Muscle of leg (tissue), 11 donors: ENCODE results near the gene EXOC6B. TPM values are rescaled to one million over a fixed set of nuclear protein-coding genes. Genes with fewer than 3 reads are reported as not detected.

Experiments
- DNase-seq: peaks from one replicate; pipeline ENCODE4 v3.0.0; 2013
- H3K27ac ChIP-seq: one replicate; pipeline ENCODE4 v1.5.1; 2013; ENCODE audit warnings: mild to moderate bottlenecking, low read length, control low read depth
- H3K27me3 ChIP-seq: one replicate; pipeline ENCODE4 v1.6.1; 2013; ENCODE audit warnings: low read length; ENCODE audit not compliant: control insufficient read depth, insufficient read depth
- H3K36me3 ChIP-seq: one replicate; pipeline ENCODE4 v1.6.1; 2013; ENCODE audit warnings: low read length; ENCODE audit not compliant: control insufficient read depth, insufficient read depth
- H3K4me1 ChIP-seq: one replicate; pipeline ENCODE4 v1.6.1; 2013; ENCODE audit warnings: low read length; ENCODE audit not compliant: control insufficient read depth, insufficient read depth
- H3K4me3 ChIP-seq: one replicate; pipeline ENCODE4 v1.5.1; 2013; ENCODE audit warnings: low read length, control low read depth
- H3K9me3 ChIP-seq: replicated peaks from 2 replicates; pipeline ENCODE4 v1.6.1; 2013; ENCODE audit warnings: low read depth, low read length; ENCODE audit not compliant: control insufficient read depth
- WGBS: methylation state at CpG from one replicate; pipeline ENCODE4 v1.1.5; 2013; ENCODE audit warnings: missing lambda C conversion rate; ENCODE audit not compliant: insufficient coverage; 5-methylcytosine and 5-hydroxymethylcytosine counted together
- polyA plus RNA-seq, 8 donors: library from polyadenylated mRNA; unstranded; fragments of 120-200 nt; gene quantifications; one replicate each; pipeline versions ENCODE4 v1.2.1 to v1.2.3, GENCODE V29; 2013; ENCODE audit warnings: inconsistent platforms in 1 of 8, low replicate concordance in 1 of 8; ENCODE audit not compliant: insufficient read length in 8 of 8, insufficient read depth in 1 of 8
- total RNA-seq: library from RNA; stranded (reverse); fragments of 120-200 nt; gene quantifications from one replicate; pipeline ENCODE4 v1.2.4, GENCODE V29; 2013

The EXOC6B gene
- total and polyA plus RNA-seq, 9 donors = 8.5 to 17.1 (median 10.8) TPM

- Histone ChIP-seq H3K27ac (no peak overlapping the region), H3K36me3 (peaks cover 13% of the 10 kb centered on the region), H3K4me1 (no peaks in the 10 kb centered on the region), H3K4me3 (no peak overlapping the region), H3K27me3 (no peaks in the 10 kb centered on the region), H3K9me3 (no peaks in the 10 kb centered on the region)
- no peak for DNase-seq
- WGBS = 60% methylated on average over 2 of the region's 8 CpGs
These were observed 652.1 kb downstream of the EXOC6B start for GRCh38 chr2:72173640-72174321.

DNA sequence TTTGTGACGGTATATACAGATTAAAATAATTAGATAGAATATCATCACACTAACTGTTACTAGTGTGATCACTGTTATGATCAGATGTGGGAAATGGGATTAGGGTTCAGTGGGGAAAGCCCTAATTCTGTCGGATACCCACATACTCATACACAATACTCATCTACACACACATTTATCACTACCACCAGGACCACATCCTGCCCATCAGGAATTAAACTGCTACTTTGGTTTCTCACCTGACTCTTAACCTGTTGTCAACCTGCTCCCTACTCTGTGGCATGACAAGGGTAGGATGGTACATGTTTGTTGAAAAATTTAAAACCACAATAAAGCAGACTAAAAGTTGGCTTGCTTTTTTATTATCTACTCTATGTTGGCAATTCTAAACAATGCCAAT lies 653.4 kb downstream of the EXOC6B start:
- DNase-seq = no peak
- Histone ChIP-seq H3K27ac (no peak overlapping the region), H3K36me3 (peaks cover 5% of the 10 kb centered on the region), H3K4me3 (no peak overlapping the region), H3K9me3 (no peaks in the 10 kb centered on the region), H3K4me1 (no peaks in the 10 kb centered on the region), H3K27me3 (no peaks in the 10 kb centered on the region)
- no CpG with 5 or more reads among the region's 2 CpGs for WGBS

DNA sequence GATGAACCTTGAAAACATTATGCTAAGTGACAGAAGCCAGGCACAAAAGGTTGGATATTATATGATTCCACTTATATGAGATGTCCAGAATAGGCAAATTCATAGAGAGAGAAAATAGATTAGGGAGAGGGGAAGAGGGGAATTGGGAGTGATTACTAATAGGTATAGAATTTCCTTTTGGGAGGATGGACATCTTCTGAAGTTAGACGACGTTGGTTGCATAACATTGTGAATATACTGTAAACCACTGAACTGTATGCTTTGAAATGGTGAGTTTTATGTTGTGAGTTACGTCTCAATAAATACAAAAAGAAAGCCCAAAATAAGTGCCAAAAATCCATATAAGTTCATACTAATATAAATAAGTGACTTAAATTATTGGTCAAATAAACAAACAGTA lies 659.6 kb downstream of the EXOC6B start:
- no peak for DNase-seq
- Histone ChIP-seq H3K36me3 (no peaks in the 10 kb centered on the region), H3K27me3 (no peaks in the 10 kb centered on the region), H3K4me1 (no peaks in the 10 kb centered on the region), H3K4me3 (no peak overlapping the region), H3K9me3 (no peaks in the 10 kb centered on the region), H3K27ac (no peak overlapping the region)
- no CpG with 5 or more reads among the region's 3 CpGs for WGBS

GRCh38 chr2:72165792-72166191 lies 660.0 kb downstream of the EXOC6B start:
- Histone ChIP-seq H3K36me3 (no peaks in the 10 kb centered on the region), H3K4me3 (no peak overlapping the region), H3K4me1 (no peaks in the 10 kb centered on the region), H3K27me3 (no peaks in the 10 kb centered on the region), H3K9me3 (no peaks in the 10 kb centered on the region), H3K27ac (no peak overlapping the region)
- WGBS = no CpG with 5 or more reads among the region's 3 CpGs
- DNase-seq = no peak

DNA sequence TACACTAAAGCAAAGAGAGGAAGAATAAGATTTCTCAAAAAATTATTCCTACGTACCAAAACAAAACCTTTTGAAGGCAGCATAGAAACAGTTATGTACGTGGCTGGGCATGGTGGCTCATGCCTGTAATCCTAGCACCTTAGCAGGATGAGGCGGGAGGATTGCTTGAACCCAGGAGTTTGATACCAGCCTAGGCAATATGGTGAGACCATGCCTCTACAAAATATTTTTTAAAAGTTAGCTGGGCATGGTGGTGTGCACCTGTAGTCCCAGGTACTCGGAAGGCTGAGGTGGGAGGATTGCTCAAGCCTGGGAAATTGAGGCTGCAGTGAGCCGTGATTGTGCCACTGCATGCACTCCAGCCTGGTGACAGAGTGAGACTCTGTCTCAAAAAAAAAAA lies 663.3 kb downstream of the EXOC6B start:
- Histone ChIP-seq H3K36me3 (no peaks in the 10 kb centered on the region), H3K27me3 (no peaks in the 10 kb centered on the region), H3K27ac (no peak overlapping the region), H3K4me1 (no peaks in the 10 kb centered on the region), H3K9me3 (no peaks in the 10 kb centered on the region), H3K4me3 (no peak overlapping the region)
- 100% methylated on average over 1 of the region's 5 CpGs for WGBS
- DNase-seq = no peak

DNA sequence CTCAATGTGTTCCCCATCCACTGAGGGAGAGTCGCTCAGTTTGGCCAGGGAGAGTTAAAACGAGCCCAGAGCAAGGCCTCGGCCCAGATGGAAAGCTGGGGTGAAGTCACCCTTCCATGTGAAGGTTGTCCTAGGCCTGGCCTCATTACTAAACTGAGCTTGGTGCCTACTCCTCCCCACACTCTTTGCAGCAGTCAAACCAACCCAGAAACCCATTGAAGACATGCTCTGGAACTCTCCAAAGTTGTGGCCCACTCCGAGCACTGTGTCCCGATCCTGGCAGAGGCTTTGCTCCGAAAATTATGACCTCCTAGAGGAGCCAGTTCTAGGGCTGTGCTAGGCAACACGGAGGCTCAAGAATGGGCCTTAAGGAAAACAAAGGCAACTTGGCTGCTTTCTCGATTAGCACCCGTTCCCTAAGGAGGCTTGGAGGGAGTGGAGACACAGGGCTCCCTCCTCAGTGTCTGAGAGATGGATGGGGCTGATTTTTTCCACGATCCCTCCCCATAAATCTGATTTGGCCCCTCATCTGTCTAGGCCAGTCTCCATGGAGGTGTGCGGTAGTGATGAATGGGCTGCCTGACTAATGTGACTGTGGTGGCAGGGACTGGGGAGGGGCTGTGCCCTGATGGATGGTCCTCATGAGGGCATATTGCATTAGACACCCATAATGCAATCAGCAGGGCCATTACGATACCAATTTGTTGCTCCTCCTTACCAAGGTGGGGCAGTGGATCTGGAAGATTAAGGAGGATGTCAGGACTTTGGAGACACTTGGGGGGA lies 666.4 kb downstream of the EXOC6B start:
- no peak overlapping the region for H3K4me3 ChIP-seq
- WGBS = 86% methylated on average over 5 of the region's 12 CpGs
- no peak for DNase-seq

DNA sequence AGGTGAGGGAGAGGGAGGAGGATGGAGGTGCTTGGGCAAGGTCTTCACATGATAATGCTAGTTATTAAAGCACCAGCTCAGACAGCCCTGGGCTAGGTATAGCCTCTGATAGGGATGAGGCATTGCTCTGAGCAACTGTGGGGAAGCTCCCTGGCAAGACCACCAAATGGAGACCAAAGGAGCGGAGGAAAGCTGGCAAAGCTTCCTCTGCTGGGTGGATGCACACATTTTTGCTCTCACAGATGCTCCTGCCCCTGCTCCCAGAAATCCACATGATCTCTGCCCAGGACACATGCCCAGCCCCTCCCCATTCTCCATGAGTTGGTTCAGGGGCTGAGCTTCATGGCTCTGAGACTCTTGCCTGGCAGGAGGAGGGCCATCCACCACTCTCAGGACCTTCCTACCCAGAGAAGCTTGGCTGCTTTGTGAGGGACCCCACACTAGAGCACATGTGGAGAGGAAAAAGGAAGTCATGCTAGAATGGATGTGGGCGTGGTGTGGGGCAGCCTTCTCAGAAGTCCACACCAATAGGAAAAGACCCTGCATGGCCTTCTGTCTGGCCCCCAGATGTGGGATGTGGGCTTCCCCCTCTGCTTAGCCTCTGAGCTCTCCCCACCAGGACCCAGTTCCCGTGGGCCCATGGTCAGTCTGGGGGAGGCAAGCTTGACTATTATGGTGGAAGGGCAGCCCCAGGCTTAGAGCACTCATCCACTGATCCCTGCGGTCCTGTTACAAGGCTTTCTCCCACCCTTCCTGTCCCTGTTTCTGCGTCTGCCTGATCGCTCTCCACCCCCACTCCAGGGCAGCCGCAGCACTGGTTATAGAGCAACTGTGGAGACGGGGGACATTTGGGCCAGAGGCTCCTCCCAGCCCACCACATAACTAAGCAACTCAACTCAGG lies 667.7 kb downstream of the EXOC6B start:
- H3K4me1 ChIP-seq = no peaks in the 10 kb centered on the region

More for the DNA sequence above, 666.4 kb downstream of the EXOC6B start:
- H3K9me3 ChIP-seq = no peaks in the 10 kb centered on the region
- H3K36me3 ChIP-seq = no peaks in the 10 kb centered on the region
- peaks cover 8% of the 10 kb centered on the region for H3K27me3 ChIP-seq
- H3K4me1 ChIP-seq = no peaks in the 10 kb centered on the region
- no peak overlapping the region for H3K27ac ChIP-seq

DNA sequence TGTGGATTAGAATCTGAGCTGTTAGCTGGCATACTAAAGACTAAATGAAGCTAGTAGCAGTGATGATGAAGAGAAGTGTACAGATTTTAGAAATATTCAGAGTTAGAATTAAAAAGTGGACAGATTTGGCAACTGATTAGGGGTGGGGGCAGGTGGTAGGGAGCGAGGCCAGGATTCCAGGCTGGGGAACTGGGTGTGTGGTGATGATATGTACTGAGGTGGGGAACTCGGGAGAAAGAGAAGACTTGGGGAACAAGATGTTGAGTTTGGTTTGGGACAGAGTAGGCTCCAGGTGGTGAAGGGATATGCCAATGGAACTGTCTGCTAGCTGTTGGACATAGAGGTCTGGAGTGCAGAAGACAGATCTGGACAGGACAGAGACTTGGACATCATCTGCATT lies 669.0 kb downstream of the EXOC6B start:
- H3K9me3 ChIP-seq = no peaks in the 10 kb centered on the region
- DNase-seq = no peak
- 81% methylated on average over 2 of the region's 2 CpGs for WGBS
- H3K27ac ChIP-seq = no peak overlapping the region
- no peaks in the 10 kb centered on the region for H3K36me3 ChIP-seq
- H3K4me1 ChIP-seq = no peaks in the 10 kb centered on the region
- H3K4me3 ChIP-seq = no peak overlapping the region
- peaks cover 16% of the 10 kb centered on the region for H3K27me3 ChIP-seq

More for the DNA sequence above, 667.7 kb downstream of the EXOC6B start:
- Histone ChIP-seq H3K27ac (no peak overlapping the region), H3K4me3 (no peak overlapping the region), H3K9me3 (no peaks in the 10 kb centered on the region), H3K27me3 (peaks cover 14% of the 10 kb centered on the region), H3K36me3 (no peaks in the 10 kb centered on the region)
- 73% methylated on average over 5 of the region's 8 CpGs for WGBS
- DNase-seq = no peak

- 86% methylated on average over 4 of the region's 5 CpGs for WGBS
- H3K4me1 ChIP-seq = no peaks in the 10 kb centered on the region
- no peak for DNase-seq
- H3K9me3 ChIP-seq = no peaks in the 10 kb centered on the region
- no peak overlapping the region for H3K27ac ChIP-seq
- no peaks in the 10 kb centered on the region for H3K36me3 ChIP-seq
- no peak overlapping the region for H3K4me3 ChIP-seq
- peaks cover 23% of the 10 kb centered on the region for H3K27me3 ChIP-seq
These were observed 670.1 kb downstream of the EXOC6B start for GRCh38 chr2:72155737-72156136.

GRCh38 chr2:72155151-72155550 lies 670.7 kb downstream of the EXOC6B start:
- H3K36me3 ChIP-seq = no peaks in the 10 kb centered on the region
- 92% methylated on average over 2 of the region's 3 CpGs for WGBS
- DNase-seq = no peak
- peaks cover 29% of the 10 kb centered on the region for H3K27me3 ChIP-seq
- H3K4me1 ChIP-seq = peaks cover 5% of the 10 kb centered on the region
- no peaks in the 10 kb centered on the region for H3K9me3 ChIP-seq
- no peak overlapping the region for H3K27ac ChIP-seq
- H3K4me3 ChIP-seq = no peak overlapping the region
